SU-DHL-6 (cell line): ENCODE data around the gene RANBP6.

Experiments
- H2AFZ ChIP-seq: fragments of 200-600 bp; sonication (generic); 2 replicates; pipeline ENCODE4 v1.6.1; 2014; ENCODE audit warnings: low read depth, mild to moderate bottlenecking, moderate library complexity, mixed read lengths, antibody characterized with exemption, low read length; ENCODE audit not compliant: severe bottlenecking
- H3F3A ChIP-seq: fragments of 200-600 bp; shearing (Covaris generic); 2 replicates; pipeline ENCODE4 v1.6.0; 2016; ENCODE audit warnings: antibody characterized with exemption, mild to moderate bottlenecking; ENCODE audit not compliant: insufficient read depth
- H3K27ac ChIP-seq: fragments of 200-600 bp; sonication (generic); 2 replicates; pipeline ENCODE4 v1.5.1; 2016; ENCODE audit warnings: low read depth, mild to moderate bottlenecking, low read length, moderate library complexity, mixed read lengths
- H3K27me3 ChIP-seq: fragments of 200-600 bp; sonication (generic), shearing (Covaris generic); 2 replicates; pipeline ENCODE4 v1.6.0; 2014; ENCODE audit warnings: mild to moderate bottlenecking, low read length
- H3K36me3 ChIP-seq: fragments of 200-600 bp; sonication (generic); 2 replicates; pipeline ENCODE4 v1.6.1; 2014; ENCODE audit warnings: mild to moderate bottlenecking, low read length, mixed read lengths
- H3K4me2 ChIP-seq: fragments of 300-600, 200-600 bp; shearing (Covaris generic), sonication (generic); 2 replicates; pipeline ENCODE4 v1.6.0; 2014; ENCODE audit warnings: low read length, low read depth, mild to moderate bottlenecking; ENCODE audit not compliant: poor library complexity, severe bottlenecking
- H3K4me3 ChIP-seq: fragments of 200-600 bp; sonication (generic); 2 replicates; pipeline ENCODE4 v1.5.1; 2014; ENCODE audit warnings: antibody characterized with exemption, low read length, mild to moderate bottlenecking, mixed read lengths; ENCODE audit not compliant: insufficient read depth, poor library complexity, severe bottlenecking
- H3K79me2 ChIP-seq: fragments of 200-600 bp; sonication (generic); 2 replicates; pipeline ENCODE4 v1.6.1; 2014; ENCODE audit warnings: mild to moderate bottlenecking, low read length, moderate library complexity; ENCODE audit not compliant: insufficient read depth
- H3K9ac ChIP-seq: fragments of 200-600 bp; sonication (generic); 2 replicates; pipeline ENCODE4 v1.7.0; 2014; ENCODE audit warnings: mild to moderate bottlenecking, low read length
- H3K9me2 ChIP-seq: fragments of 200-600 bp; sonication (generic); replicated peaks from 2 replicates; pipeline ENCODE4 v1.6.1; 2014; ENCODE audit warnings: low read length; ENCODE audit not compliant: insufficient read depth
- H3K9me3 ChIP-seq: fragments of 200-600 bp; sonication (generic); 2 replicates; pipeline ENCODE4 v1.6.1; 2014; ENCODE audit warnings: low read length, mixed read lengths; ENCODE audit not compliant: insufficient read depth
- H4K20me1 ChIP-seq: fragments of 200-600 bp; sonication (generic); 2 replicates; pipeline ENCODE4 v1.6.1; 2014; ENCODE audit warnings: low read depth, mild to moderate bottlenecking, antibody characterized with exemption, low read length, moderate library complexity, mixed read lengths
- CTCF ChIP-seq: fragments of 200-600 bp; sonication (generic); IDR thresholded peaks from one replicate; pipeline ENCODE4 v1.5.1; 2017; ENCODE audit warnings: antibody characterized with exemption, mild to moderate bottlenecking, low read length, moderate library complexity; ENCODE audit not compliant: insufficient read depth, poor library complexity, severe bottlenecking
- EZH2phosphoT487 ChIP-seq: fragments of 200-600 bp; sonication (generic), shearing (Covaris generic); conservative IDR thresholded peaks from 2 replicates; pipeline ENCODE4 v1.6.1; 2018; ENCODE audit warnings: mild to moderate bottlenecking, antibody characterized with exemption, low read length, moderate library complexity, mixed read lengths

Gene RANBP6

DNA sequence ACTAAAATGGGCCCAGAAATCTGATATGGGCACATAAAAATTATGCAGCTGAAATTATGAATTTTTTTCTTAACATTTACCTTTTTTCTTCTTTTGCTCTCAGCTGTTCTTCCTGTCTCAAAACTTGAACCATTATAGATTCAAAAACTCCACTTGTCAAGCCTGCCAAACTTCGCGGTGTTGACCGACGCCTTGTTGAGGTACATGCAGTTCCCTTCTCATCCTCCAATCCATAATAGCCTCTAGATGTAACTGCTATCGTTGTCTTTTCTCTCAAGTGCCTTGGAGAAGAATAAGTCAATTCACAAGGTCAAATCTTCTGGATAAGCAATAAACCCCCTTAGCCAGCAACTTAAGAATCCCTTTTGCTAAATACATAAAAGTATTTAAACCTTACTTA lies 27.2 kb downstream of the RANBP6 start:
- H3K27ac ChIP-seq = no peak overlapping the region
- H4K20me1 ChIP-seq = no peaks in the 10 kb centered on the region
- H3K27me3 ChIP-seq = no peaks in the 10 kb centered on the region
- H3K4me3 ChIP-seq = no peak overlapping the region
- H3K4me2 ChIP-seq = no peak overlapping the region
- no peaks in the 10 kb centered on the region for H3K9me3 ChIP-seq
- no peak overlapping the region for H2AFZ ChIP-seq
- H3F3A ChIP-seq = no peaks in the 10 kb centered on the region; the same call in 1 of the 2 replicates
- peaks cover 43% of the 10 kb centered on the region for H3K79me2 ChIP-seq
- H3K36me3 ChIP-seq = no peaks in the 10 kb centered on the region; the same call in 1 of the 2 replicates
- H3K9ac ChIP-seq = no peak overlapping the region
- TF ChIP-seq CTCF (no peak), EZH2phosphoT487 (no peak)
- no peaks in the 10 kb centered on the region for H3K9me2 ChIP-seq

DNA sequence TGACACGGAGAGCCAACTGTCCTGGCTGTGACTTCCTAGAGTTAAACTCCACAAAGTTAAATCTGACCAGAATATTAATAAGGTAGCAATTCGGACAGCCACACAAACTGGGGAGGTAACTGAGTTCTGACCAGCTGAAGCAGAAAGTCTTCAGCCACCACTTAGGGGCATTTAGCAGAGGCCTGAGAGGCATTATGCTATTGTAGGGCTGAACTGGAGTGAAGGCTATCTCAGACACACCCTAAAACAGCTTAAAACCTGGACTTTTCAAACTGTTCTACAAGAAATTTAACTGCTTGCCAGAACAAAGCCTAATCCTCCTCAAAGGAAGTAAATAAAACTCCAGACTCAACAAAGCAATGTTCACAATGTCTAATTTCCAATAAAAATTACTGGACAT lies 32.4 kb downstream of the RANBP6 start:
- Histone ChIP-seq H3F3A (no peaks in the 10 kb centered on the region), H3K4me3 (no peak overlapping the region), H4K20me1 (no peaks in the 10 kb centered on the region), H3K27me3 (no peaks in the 10 kb centered on the region), H3K4me2 (no peak overlapping the region), H3K9ac (no peak overlapping the region), H3K27ac (no peak overlapping the region), H3K9me2 (no peaks in the 10 kb centered on the region), H2AFZ (no peak overlapping the region), H3K9me3 (no peaks in the 10 kb centered on the region), H3K79me2 (no peaks in the 10 kb centered on the region), H3K36me3 (no peaks in the 10 kb centered on the region; the same call in 1 of the 2 replicates)
- TF ChIP-seq CTCF (no peak), EZH2phosphoT487 (no peak)

DNA sequence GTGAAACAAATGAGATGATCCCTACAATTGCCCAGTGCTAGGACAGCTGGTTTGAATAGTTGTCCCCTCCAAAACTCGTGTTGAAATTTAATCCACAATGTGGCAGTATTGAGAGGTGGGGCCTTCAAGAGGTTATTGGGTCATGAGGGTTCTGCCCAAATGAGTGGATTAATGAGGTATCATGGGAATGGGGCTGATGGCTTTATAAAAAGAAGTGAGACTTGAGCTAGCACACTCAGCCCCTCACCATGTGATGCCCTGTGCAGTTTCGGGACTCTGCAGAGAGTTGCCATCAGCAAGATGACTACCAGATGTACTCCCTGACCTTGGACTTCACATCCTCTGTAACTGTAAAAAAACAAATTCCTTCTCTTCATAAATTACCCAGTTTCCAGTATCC lies 33.1 kb downstream of the RANBP6 start:
- no peak overlapping the region for H3K27ac ChIP-seq
- H4K20me1 ChIP-seq = no peaks in the 10 kb centered on the region
- H3K4me3 ChIP-seq = no peak overlapping the region
- H3K9me2 ChIP-seq = no peaks in the 10 kb centered on the region
- H3K27me3 ChIP-seq = no peaks in the 10 kb centered on the region
- H2AFZ ChIP-seq = no peak overlapping the region
- no peaks in the 10 kb centered on the region for H3F3A ChIP-seq
- no peak overlapping the region for H3K4me2 ChIP-seq
- TF ChIP-seq CTCF = no peak
- no peak for TF ChIP-seq EZH2phosphoT487
- no peaks in the 10 kb centered on the region; the same call in 1 of the 2 replicates for H3K36me3 ChIP-seq
- H3K9me3 ChIP-seq = no peaks in the 10 kb centered on the region
- no peaks in the 10 kb centered on the region for H3K79me2 ChIP-seq
- no peak overlapping the region for H3K9ac ChIP-seq
